Central memory CD4-positive, alpha-beta T cell (primary cell): ENCODE measurements around the gene SH3RF3.

Source experiments
- DNase-seq: peaks from one replicate; pipeline ENCODE4 v3.0.0; 2022

SH3RF3 gene

DNA sequence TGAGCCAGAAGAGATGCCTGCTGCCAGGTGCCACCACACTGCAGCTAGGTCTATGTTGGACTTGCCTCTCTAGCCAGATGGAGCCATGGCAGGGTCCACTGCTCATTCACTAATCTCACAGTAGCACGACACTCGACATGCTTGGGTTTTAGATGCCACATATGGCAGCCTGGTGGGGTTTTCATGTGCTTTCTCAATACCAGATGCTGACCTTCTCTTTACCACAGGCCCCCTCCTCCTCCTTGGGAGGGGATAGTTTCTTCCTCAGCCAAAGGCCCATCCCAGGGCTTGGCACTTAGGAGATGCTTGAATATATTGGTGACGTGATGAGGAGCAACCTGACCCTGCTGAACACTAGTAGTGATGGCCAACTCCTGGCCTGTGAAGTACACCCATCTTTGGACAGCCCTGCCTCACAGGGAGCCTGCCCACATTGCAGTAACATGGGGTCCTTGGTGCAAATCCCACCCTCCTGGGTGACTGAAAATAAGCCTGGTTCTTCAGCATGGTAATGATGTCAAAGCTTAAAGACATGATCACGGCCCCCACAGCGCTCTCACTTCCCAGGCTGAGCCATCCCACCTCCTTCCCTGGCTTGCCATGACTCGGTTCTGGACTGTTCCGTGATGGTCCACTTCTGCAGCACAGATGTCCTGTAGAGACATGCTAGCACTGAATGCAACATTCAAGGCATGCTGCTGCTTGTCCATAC is 227.5 kb downstream of the SH3RF3 start:
- no peak for DNase-seq

DNA sequence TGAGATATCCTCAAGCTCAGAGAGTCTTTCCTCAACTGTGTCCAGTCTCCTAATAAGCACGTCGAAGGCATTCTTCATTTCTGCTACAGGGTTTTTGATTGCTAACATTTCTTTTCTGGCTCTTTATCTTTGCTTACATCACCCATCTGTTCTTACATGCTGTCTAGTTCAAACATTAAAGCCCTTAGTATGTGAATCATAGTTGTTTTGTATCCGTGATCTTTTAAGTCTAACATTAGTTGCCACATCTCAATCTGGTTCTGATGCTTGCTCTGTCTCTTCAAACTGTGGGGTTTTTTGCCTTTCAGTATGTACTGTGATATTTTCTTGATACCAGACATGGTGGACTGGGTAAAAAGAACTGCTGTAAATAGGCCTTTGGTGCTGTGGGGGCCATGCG is 235.2 kb downstream of the SH3RF3 start:
- DNase-seq: no peak

DNA sequence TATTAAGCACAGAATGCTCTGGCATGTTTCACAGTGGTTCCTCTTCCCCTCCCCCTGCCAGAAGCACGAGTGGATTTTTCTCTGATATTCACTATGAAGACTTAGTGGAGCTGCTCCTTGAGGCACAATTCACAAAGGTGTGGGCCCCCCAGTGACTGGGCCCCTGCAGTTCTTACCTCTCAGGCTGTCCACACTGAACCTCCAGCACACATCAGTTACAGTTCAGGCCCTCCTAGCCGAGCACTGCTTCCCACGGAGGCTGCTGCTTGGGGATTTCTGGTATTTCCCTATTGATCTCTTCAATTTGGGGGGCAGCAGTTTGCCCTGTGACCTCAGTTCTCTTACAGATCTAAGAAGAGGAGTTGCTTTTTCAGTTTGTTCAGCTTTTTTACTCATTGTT is 236.1 kb downstream of the SH3RF3 start:
- DNase-seq: no peak

DNA sequence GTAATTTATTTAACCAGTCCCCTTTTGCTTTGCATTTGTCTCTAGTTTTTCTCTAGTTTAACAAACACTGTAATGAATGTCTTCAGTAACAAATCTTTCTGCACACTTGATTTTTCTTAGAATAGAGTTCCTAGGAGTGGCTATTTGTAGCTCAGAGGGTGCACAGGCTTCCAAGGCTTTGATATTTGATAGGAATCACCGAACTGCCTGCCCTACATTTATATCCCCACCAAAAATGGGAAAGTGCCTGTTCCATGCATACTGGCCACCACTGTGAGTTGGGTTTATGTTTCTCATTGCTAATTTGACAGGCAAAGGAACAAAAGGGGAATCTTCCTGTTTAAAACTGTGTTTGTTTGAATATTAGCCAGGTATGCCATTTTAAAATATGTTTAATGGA is 238.7 kb downstream of the SH3RF3 start:
- no peak for DNase-seq

DNA sequence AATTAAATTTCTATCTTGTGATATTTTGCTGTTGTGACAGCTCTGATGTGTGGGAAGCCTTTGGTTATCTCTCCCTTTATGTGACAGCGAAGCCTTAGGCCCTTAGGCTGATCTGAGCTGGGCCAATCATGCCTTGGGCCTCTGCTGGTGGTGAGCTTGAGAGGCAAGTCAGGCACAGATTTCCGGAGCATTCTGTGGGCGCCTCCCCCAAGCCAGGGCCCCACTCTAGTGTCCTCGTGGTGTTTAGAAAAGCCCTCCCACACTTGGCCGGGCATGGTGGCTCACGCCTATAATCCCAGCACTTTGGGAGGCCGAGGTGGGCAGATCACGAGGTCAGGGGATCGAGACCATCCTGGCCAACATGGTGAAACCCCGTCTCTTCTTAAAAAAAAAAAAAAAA is 239.8 kb downstream of the SH3RF3 start:
- no peak for DNase-seq

DNA sequence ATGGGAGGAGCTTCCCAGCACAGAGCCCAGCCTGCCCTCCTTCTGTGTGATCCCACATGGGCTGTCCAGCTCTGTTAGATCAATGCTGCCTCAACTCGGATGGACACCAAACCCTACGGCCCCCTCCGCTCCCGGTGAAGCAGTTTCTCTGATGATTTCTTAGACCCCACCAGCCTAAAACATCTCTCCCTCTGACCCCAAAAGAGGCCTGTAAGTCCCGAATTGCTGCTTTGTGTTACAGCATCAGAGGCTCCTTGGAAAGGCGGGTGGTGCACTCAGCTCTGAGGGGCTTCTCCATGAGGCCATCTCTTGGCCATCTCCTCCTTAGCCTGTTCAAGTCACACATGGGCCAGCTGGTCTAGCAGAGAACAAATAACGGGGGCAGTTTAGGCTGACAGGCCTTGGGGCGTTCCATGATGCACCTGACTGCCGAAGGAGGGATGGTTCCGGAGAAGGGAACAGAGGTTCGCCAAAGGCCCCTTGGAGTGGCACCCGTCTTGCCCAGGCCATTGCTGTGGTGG is 240.7 kb downstream of the SH3RF3 start:
- DNase-seq: no peak

DNA sequence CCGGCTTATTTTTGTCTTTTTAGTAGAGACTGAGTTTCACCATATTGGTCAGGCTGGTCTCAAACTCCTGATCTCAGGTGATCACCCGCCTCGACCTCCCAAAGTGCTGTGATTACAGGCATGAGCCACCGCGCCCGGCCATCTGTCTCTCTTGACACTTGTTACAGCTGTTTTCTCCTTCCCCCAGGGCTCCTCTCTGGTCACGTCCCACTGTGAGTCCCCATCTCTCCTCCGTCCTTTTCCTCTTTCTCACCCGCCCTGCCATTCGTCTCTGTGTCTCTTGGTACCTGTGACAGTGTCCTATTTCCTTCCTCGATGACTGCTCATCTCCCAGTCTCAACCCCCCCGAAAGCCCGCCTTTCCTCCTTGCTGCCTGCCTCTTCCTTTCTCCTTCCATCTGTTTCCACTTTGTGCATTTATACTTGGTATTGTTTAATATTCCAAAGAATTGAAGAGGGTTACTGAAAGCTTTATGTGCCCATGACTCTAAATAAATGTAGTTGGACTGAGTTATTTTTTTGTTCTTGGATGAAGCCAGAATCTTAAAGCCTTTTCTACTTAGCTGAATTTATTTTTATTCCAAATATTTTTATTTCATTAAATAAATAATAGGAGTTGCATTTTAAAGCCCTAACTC is 241.5 kb downstream of the SH3RF3 start:
- DNase-seq: no peak

DNA sequence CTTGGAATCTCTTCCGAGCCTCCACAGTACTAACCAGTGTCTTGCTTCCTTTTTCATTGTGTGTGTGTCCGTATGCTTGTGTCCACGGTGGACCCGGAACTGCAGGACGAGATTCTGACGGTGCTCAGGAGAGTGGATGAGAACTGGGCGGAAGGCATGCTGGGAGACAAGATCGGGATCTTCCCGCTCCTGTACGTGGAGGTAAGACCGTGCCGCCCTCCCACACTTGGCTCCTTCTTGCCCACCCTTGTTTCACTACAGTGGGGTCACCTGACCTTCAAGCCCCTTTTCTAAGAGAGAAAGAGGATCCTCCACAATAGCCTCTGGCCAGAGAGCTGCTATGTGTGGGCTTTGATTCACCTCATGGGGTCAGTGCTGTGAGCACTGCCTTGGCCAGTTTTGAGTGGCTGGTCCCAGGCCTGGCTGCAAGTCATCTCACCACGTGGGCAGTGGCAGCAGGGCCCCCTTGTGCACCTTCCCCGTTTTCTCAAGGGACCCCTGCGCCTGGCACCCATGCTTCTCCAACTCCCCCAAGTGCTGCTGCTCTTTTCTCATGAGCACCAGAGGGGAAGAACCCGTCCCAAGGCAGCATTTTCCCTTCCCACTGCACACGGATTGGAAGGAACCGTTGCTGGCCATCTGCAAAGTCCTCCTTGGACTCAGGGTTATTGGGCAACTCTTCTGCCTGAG is 242.6 kb downstream of the SH3RF3 start:
- no peak for DNase-seq

DNA sequence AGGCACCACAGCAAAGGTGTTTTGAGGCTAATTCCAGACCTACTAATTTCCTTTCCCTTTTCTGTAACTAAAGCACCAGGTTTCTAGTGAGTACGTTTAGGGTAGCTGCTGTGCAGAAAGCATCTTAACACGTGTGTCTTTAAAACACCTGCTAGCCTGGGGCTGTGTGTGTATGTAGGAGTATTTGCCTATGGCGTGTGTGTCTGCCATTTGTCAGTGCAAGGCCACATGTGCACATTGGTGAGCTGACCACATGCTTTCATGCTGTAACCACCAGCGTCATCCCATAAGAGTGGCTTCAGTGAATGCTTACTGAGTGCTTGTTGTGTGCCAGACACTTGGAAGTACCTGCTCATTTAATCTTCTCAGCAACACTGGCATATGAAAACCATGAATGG is 243.2 kb downstream of the SH3RF3 start:
- no peak for DNase-seq

DNA sequence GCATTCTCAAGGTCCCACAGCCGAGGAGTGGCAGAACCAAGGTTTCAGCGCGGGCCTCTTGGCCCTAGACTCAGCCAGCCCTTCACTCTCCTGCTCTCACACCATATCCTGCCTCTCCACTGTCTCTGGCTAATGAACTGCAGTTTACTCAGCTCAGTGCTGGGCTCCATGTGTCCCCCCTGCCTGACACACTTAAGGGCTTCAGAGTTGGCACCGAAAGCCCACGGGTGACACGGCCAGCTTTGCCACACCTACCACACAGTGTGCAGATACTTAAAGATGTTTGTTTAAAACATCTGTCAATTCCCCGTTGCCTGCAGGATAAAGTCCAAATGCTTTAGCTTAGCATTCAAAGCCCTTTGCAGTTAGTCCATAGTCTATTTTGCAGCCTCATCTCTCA is 243.6 kb downstream of the SH3RF3 start:
- no peak for DNase-seq

DNA sequence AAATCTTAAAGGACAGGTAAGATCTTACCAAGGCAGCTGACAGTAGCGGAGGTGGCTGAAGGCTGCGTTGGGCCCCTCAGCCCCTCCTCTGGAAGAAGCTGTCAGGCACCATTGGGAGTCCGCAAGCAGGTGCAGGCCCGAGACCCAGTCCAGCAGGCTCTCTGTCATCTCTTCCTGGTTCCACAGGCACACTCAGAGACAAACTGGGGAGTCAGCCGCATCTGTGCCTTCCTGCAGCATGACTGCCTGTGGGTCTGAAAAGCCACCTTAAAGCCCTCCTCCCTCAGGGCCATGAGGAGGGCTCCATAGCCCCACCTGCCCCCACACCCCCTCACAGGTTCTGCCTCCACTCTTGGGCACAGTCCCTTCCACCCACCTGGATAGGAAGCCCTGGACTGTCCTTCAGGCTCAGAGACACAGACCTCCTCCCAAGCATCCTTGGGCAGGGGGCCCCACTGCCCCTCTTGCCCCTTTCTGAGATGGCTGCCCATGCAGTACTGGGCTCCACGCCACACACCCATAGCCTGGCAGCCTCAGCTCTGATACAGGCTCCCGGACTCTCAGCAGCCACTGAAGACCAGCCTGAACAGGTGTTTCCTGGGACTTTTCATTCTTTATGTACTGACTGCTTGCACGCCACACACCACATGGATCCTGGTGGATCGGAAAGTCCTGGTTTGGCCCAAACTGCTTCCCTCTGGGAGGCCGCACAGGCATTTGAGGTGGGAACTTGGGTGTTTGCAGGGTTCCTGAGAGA is 245.0 kb downstream of the SH3RF3 start:
- DNase-seq: no peak

DNA sequence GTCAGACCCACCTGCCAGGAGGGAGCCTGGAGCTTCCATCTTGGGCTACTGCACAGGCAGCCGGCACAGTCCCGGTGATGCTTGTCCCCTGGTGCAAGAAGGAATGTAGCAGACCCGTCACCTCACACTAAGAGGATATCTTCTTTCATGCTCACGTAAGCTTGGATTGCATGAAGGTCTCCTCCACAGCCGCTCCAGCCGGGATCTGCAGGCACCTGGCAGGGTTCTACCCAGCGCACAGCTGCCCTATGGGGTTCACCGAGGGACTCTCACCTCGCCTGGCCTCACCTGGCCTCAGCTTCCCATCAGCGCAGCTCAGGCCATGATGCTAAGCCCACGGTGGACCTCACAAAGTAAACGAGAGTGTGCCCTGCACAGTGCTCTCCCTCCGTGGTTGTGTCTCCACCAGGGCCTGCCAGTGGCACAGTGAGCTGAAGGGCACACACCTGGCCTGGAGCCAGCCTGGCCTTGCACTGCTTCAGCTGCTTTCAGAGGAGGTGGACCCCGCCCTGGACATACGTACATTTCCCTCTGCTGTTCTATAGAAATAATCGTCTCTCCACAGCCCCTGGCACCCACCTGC is 245.6 kb downstream of the SH3RF3 start:
- no peak for DNase-seq

DNA sequence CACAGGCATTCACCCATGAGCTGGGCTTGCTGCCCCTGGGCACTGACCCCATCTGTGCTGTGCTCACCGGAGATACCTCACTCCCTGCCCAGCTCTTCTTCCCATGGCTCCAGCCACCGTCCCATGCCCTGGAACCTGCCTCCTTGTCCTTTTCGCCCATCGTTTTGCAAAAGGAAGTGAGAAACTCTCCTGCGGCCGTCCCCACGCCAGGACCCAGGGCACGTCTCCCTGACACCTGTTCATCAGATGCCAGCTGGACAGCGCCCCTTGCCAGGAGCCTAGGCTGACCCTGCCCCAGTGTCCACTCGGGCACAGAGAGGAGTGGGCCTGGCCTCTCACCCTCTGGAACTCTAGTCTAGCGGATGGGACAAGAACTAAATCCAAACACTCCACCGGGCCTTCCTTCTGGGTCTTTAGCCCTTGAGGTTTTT is 246.1 kb downstream of the SH3RF3 start:
- DNase-seq: no peak

DNA sequence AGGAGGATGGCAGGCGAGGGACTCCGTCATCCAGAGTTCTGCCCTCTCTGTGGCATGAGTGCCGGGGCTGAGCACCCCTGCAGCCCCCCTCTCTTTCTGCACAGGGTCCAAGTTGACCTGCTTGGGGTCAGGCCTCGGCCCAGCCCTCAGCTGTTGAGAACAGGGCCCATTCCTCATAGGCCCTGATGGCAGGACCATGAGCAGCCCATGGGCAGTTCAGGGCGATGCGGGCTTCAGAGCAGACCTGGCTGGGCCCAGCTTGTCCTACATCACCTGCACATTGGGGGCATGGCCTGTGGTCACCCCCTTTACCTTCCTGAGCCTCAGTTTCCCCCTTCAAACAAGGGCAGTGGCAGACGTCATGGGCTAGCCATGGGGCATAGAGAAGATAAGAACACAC is 246.7 kb downstream of the SH3RF3 start:
- DNase-seq: no peak

DNA sequence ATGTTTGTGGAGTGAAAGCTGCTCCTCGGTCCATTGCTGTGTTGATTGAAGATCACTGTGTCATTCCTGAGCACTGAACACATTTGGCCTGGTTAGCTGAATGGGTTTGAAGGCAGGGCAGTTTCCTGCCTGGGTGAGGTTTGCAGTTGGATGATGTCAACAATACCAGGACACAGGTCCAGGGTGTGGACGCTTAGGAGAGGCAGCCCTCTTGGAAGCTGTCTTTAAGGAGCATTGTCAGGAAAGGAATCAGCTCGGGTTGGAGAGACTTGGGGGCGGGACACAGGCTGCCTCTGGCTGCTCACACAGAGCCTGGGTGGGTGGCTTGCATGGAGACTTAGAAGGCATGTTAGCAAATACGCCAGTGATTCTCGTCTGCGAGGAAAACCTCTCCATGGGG is 247.1 kb downstream of the SH3RF3 start:
- no peak for DNase-seq

DNA sequence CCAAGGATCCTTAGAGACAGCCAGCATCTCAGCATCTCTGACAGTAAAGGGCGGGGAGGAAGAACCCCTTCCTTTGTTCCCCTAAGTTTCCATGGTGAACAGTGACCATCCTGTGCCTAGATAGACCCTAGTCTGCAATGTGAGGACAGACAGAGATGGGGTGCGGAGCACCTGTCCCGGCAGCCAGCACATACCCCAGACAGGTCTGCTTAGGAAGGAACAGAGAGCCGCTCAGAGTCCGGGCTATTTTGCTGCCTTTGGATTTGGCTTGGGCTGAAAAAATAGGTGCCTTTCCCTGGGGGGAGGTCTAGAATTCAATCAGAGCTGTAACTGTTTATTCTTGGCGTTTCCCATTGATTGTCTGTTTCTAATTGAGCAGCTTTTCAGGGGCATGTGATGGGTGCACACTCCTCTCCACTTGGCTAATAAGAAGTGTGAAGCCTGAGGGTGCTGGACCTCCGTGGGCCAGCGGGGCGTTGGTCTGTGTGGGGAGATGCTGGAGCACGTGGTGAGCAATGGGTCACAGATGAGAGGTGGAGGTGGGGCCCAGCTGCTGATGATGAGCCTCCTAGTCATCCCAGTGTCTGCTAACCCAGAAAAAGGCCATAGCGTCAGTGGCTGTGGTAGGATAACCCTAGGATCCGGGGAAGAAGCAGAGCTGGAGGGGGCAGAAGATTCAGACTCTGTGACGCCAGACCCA is 247.9 kb downstream of the SH3RF3 start:
- DNase-seq: no peak

DNA sequence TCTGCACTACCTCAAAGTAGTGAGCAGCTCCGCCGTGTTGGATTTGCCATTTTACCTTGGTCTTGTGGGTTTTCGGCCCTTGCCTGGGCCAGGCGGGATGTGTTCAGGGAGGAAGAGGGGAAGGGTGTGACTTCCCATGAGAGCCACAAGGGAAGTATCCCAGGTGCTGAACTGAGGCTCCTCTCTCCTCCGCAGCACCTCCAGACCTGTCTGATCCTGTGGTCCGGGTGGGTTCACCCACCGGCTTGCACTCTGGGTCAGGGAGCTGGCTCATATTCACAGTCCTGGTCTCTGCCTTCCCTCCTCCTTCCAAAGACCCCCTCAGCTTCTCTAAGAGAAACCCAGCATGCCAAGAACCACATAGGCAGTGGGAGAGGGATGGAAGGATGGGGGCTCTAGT is 249.0 kb downstream of the SH3RF3 start:
- no peak for DNase-seq

DNA sequence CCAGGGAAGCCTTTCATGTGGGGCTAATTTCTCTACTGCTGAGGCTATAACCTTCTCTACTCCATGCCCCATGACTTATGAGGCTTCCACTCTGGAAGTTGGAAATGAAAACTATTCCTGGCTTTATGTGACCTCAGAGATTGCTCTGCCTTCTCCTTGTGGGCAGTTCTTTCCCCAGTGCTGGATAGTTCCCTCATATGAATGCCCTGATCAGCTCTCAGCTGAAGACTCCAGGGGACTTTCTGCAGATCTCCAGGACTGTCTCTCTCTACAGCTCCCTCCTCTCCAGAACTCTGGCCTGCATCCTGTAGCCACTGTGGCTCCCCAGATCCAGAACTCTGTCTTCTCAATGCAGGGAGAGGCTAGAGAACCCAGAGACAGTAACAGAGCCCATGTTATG is 249.7 kb downstream of the SH3RF3 start:
- DNase-seq: no peak

DNA sequence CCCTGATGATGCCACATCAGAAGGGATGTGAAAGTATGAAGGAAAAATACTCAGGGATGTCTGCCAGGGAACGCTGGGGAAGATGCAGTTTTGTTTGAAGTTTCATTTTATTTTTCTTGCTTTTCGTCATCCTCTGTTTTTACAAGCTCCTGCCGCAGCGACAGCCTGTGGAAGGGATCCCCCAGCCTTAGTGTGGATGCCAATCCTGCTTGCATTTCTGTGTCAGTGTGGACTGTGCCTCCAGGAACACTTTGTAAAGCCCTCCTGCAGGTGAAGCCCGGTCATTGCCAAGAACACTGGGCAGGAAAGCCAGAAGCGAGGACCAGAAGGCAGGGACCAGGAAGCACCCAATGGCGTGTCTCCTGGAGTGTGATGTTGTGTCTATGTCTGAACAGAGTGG is 250.5 kb downstream of the SH3RF3 start:
- no peak for DNase-seq

DNA sequence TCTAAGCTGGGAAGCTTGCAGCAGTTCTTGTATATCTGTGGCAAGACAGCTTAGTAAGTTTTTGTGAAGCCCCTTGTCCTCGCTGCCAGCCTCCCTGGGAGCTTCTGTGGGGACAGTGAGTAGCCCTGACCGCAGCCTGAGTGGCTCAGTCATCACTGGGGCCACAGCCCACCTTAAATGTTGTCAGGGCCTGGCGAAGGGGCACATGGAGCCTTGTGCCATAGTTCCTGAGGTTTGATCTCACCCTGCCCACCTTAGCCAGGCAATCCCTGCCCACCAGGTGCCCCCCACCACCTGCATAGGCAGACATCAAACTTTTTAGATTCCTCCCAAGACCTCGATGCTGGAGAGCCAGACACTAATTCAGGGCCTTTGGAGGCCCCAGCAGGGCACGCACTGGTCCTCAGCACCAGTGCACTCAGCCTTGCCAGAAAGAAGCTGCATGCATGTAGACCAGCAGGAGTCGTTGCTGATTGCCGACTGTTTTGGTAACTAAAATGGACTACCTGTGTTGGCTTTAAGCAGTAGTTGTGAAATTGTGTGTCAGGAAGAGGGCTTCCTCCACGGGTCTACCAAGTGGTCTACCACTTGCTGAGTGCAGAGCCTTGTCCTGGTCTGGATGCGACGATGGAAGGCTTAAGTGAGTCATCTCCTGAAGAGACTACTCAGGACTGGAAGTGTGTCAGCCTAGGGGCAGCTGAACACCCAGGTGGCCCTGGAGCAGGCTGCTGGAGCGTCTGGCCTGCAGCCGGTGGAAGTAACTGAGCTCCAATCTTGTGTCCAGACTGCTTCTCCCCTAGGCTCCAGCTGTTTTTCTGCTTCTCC is 251.7 kb downstream of the SH3RF3 start:
- DNase-seq: no peak

DNA sequence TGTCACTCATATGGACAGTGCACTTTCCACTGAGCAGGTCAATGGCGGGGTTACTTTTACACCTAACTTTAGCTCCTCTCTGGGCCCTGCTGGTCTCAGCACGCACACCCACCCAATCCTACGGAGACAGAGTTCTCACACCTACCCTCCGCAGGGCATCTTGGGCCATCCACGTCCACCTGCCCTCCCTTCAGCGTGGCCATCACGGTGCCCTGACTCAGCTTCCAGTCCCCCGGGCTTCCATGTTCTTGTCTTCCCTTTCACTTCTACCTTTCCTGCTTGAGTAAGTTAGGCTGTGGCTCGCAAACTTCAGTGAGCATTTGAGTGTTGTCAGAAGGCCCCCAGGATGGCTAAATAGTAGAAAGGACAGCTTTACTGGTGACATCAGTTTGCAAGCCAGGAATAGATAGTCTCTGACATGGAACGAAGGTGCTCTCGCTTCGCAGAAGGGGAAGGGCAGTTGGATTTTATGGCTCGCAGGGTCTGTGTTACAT is 252.4 kb downstream of the SH3RF3 start:
- DNase-seq: no peak
